ENCODE data around the gene AHCYL2.
"Not testable (repeated sequence)": the region's sequence is repeated elsewhere in the genome, so short reads cannot be mapped to it uniquely, and the experiment has no call there.

Gene AHCYL2

GRCh38 chr7:129209067-129209926, 15.5 kb upstream of the AHCYL2 start:
- no peak for DNase-seq

- DNase-seq: peak; percentile 43
These were observed 14.4 kb upstream of the AHCYL2 start for GRCh38 chr7:129210256-129210988.

GRCh38 chr7:129210989-129211312, 13.9 kb upstream of the AHCYL2 start:
- no peak for DNase-seq

GRCh38 chr7:129212126-129212525, 12.7 kb upstream of the AHCYL2 start:
- no peak for DNase-seq

- DNase-seq: no peak
These were observed 12.2 kb upstream of the AHCYL2 start for GRCh38 chr7:129212596-129212995.

GRCh38 chr7:129213828-129214227, 11.0 kb upstream of the AHCYL2 start:
- no peak for DNase-seq

- not testable (repeated sequence) for DNase-seq
These were observed 9.1 kb upstream of the AHCYL2 start for GRCh38 chr7:129215691-129216090.

GRCh38 chr7:129216101-129216715, 8.6 kb upstream of the AHCYL2 start:
- not testable (repeated sequence) for DNase-seq

GRCh38 chr7:129216821-129217416, 7.9 kb upstream of the AHCYL2 start:
- DNase-seq: not testable (repeated sequence)

GRCh38 chr7:129218514-129219062, 6.2 kb upstream of the AHCYL2 start:
- peak; percentile 58 for DNase-seq

GRCh38 chr7:129219166-129219565, 5.7 kb upstream of the AHCYL2 start:
- DNase-seq: not testable (repeated sequence)

- no peak for DNase-seq
These were observed 2.8 kb upstream of the AHCYL2 start for GRCh38 chr7:129222064-129222463.

- DNase-seq: peak; percentile 46
These were observed 538 bp downstream of the AHCYL2 start for GRCh38 chr7:129225206-129225930.

GRCh38 chr7:129225931-129226572, 1.2 kb downstream of the AHCYL2 start:
- no peak for DNase-seq

GRCh38 chr7:129227646-129228578, 3.1 kb downstream of the AHCYL2 start:
- no peak for DNase-seq

- no peak for DNase-seq
These were observed 3.8 kb downstream of the AHCYL2 start for GRCh38 chr7:129228633-129229032.

GRCh38 chr7:129231666-129232065, 6.8 kb downstream of the AHCYL2 start:
- no peak for DNase-seq

- DNase-seq: no peak
These were observed 13.7 kb downstream of the AHCYL2 start for GRCh38 chr7:129238546-129238945.

GRCh38 chr7:129240119-129240820, 15.4 kb downstream of the AHCYL2 start:
- DNase-seq: no peak

GRCh38 chr7:129244220-129244619, 19.4 kb downstream of the AHCYL2 start:
- no peak for DNase-seq

Data from NK-92 treated with Interleukin-12 subunit alpha and Interleukin-12 subunit beta, amount 100 ng/mL, for 24 hours (cell line).